Astrocyte (in vitro differentiated cells and primary cell): ENCODE measurements around the gene SOBP.

ENCODE experiments used
- EZH2 ChIP-seq: IDR thresholded peaks from 2 replicates; pipeline ENCODE4 v1.6.1; 2012; ENCODE audit warnings: mild to moderate bottlenecking, low read length, inconsistent platforms; ENCODE audit not compliant: insufficient read depth
- TF ChIP-seq, protein P1 (sequence below): IDR thresholded peaks from 2 replicates; pipeline ENCODE4 v1.5.1; 2011; ENCODE audit warnings: low read depth, mild to moderate bottlenecking, inconsistent platforms, low read length, moderate library complexity; ENCODE audit not compliant: insufficient read depth

DNA sequence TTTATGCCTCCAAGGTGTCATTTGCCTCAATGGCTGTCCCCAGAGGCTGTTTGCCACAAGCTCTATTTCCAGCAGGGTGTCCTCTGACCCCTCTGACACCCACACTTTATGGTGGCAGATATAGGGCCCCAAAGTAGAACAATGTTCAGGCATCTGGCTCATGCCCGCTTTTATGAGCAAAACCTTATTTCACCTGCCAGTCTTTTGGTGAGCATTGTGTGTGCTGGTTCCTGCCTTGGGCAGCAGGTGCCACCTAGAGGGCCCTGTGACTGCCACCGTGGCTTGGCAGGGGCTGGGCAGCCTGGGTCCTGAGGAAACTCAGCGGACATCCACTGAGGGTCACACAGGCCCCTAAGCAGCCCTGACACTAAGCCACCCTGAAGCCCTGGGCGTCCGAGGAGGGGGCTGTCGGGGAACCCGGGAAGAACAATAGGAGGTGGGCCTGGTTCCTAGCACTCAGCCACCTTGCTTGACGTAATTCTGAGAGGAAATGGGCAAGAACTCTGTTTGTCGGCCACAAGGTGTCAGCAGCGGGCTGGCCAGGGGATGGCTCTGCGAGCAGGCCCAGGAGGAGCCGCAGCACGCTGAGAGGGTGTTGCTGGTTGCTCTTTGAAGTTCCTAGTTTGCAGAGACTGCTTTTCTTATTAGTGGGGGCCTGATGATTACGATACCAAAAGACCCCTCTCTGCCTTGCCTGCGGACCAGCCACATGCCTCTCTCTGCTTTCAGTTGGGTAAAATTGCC lies 185.2 kb downstream of the SOBP start:
- TF ChIP-seq, protein P1, sequence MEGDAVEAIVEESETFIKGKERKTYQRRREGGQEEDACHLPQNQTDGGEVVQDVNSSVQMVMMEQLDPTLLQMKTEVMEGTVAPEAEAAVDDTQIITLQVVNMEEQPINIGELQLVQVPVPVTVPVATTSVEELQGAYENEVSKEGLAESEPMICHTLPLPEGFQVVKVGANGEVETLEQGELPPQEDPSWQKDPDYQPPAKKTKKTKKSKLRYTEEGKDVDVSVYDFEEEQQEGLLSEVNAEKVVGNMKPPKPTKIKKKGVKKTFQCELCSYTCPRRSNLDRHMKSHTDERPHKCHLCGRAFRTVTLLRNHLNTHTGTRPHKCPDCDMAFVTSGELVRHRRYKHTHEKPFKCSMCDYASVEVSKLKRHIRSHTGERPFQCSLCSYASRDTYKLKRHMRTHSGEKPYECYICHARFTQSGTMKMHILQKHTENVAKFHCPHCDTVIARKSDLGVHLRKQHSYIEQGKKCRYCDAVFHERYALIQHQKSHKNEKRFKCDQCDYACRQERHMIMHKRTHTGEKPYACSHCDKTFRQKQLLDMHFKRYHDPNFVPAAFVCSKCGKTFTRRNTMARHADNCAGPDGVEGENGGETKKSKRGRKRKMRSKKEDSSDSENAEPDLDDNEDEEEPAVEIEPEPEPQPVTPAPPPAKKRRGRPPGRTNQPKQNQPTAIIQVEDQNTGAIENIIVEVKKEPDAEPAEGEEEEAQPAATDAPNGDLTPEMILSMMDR = peak; percentile 76
- TF ChIP-seq EZH2 = no peak
